Neural progenitor cell (in vitro differentiated cells): ENCODE results near the gene CNTNAP2. TPM values are rescaled to one million over a fixed set of nuclear protein-coding genes. Genes with fewer than 3 reads are reported as not detected.

Experiments
- DNase-seq: peaks from one replicate; pipeline ENCODE4 v3.0.0-alpha.2; 2016; ENCODE audit warnings: low spot score
- H2AFZ ChIP-seq: fragments of 200-600 bp; sonication (generic); replicated peaks from 2 replicates; pipeline ENCODE4 v1.6.1; 2016; ENCODE audit warnings: antibody characterized with exemption
- H3F3A ChIP-seq: fragments of 200-600 bp; sonication (generic); 2 replicates; pipeline ENCODE4 v1.6.1; 2016; ENCODE audit warnings: antibody characterized with exemption, low read depth
- H3K27ac ChIP-seq: fragments of 200-600 bp; sonication (generic); 2 replicates; pipeline ENCODE4 v1.5.1; 2016; ENCODE audit warnings: mild to moderate bottlenecking
- H3K27me3 ChIP-seq: fragments of 200-600 bp; sonication (generic); 2 replicates; pipeline ENCODE4 v1.6.1; 2016; ENCODE audit warnings: mild to moderate bottlenecking, moderate library complexity
- H3K36me3 ChIP-seq: fragments of 200-600 bp; sonication (generic); 2 replicates; pipeline ENCODE4 v1.5.1; 2016
- H3K4me1 ChIP-seq: fragments of 200-600 bp; sonication (generic); 2 replicates; pipeline ENCODE4 v1.6.1; 2016; ENCODE audit warnings: mixed run types
- H3K4me2 ChIP-seq: fragments of 200-600 bp; sonication (generic); 2 replicates; pipeline ENCODE4 v1.6.1; 2016
- H3K4me3 ChIP-seq: fragments of 200-600 bp; sonication (generic); 2 replicates; pipeline ENCODE4 v1.5.1; 2016
- H3K79me2 ChIP-seq: fragments of 200-600 bp; sonication (generic); 2 replicates; pipeline ENCODE4 v1.6.1; 2016; ENCODE audit warnings: low read depth
- H3K9ac ChIP-seq: fragments of 200-600 bp; sonication (generic); 2 replicates; pipeline ENCODE4 v1.6.1; 2016
- H3K9me3 ChIP-seq: fragments of 200-600 bp; sonication (generic); 2 replicates; pipeline ENCODE4 v1.5.1; 2016; ENCODE audit warnings: low read depth
- H4K20me1 ChIP-seq: fragments of 200-600 bp; sonication (generic); 2 replicates; pipeline ENCODE4 v1.6.1; 2016; ENCODE audit warnings: low read depth
- H3K27ac Mint-ChIP-seq: 3 replicates; pipeline ENCODE4 v1.8.0; 2021; ENCODE audit warnings: mixed read lengths
- H3K27me3 Mint-ChIP-seq: 2 replicates; pipeline ENCODE4 v1.8.0; 2022; ENCODE audit warnings: low read depth, mild to moderate bottlenecking, inconsistent platforms, moderate library complexity, mixed read lengths; ENCODE audit not compliant: insufficient read depth
- H3K36me3 Mint-ChIP-seq: 3 replicates; pipeline ENCODE4 v1.8.0; 2021; ENCODE audit warnings: mixed read lengths
- H3K4me1 Mint-ChIP-seq: 3 replicates; pipeline ENCODE4 v1.8.0; 2021; ENCODE audit warnings: mixed read lengths
- H3K4me3 Mint-ChIP-seq: 3 replicates; pipeline ENCODE4 v1.8.0; 2021; ENCODE audit warnings: mild to moderate bottlenecking, moderate library complexity, mixed read lengths
- H3K9me3 Mint-ChIP-seq: 3 replicates; pipeline ENCODE4 v1.8.0; 2020; ENCODE audit warnings: mixed read lengths
- CTCF ChIP-seq: fragments of 200-600 bp; sonication (generic); IDR thresholded peaks from 2 replicates; pipeline ENCODE4 v1.5.1; 2017; ENCODE audit warnings: antibody characterized with exemption, mild to moderate bottlenecking
- EZH2 ChIP-seq: fragments of 200-600 bp; sonication (generic); IDR thresholded peaks from 2 replicates; pipeline ENCODE4 v1.6.1; 2017; ENCODE audit warnings: antibody characterized with exemption, mild to moderate bottlenecking, moderate library complexity
- EZH2phosphoT487 ChIP-seq: fragments of 200-600 bp; sonication (generic); IDR thresholded peaks from 2 replicates; pipeline ENCODE4 v1.6.1; 2017; ENCODE audit warnings: antibody characterized with exemption
- total RNA-seq: library from RNA; depleted of rRNA; stranded (reverse); fragments of >200 nt; gene quantifications from 2 replicates; pipeline ENCODE4 v1.2.3, GENCODE V29; 2015; ENCODE audit warnings: low replicate concordance

The CNTNAP2 gene
- total RNA-seq, 1 donor from 2014 or later = 126 TPM

- H3K36me3 Mint-ChIP-seq = no peaks in the 10 kb centered on the region
- DNase-seq = no peak
- H3K4me2 ChIP-seq = no peak overlapping the region
- H2AFZ ChIP-seq = no peak overlapping the region
- no peaks in the 10 kb centered on the region for H3K36me3 ChIP-seq
- no peaks in the 10 kb centered on the region for H4K20me1 ChIP-seq
- peaks cover 6% of the 10 kb centered on the region for H3K4me1 ChIP-seq
- no peak overlapping the region for H3K27ac ChIP-seq
- no peaks in the 10 kb centered on the region for H3K27me3 ChIP-seq
- H3K9me3 Mint-ChIP-seq = no peaks in the 10 kb centered on the region
- H3K27me3 Mint-ChIP-seq = no peaks in the 10 kb centered on the region
- H3F3A ChIP-seq = no peaks in the 10 kb centered on the region
- H3K4me3 Mint-ChIP-seq = no peak overlapping the region
- no peaks in the 10 kb centered on the region for H3K9me3 ChIP-seq
- no peak overlapping the region for H3K27ac Mint-ChIP-seq
- no peak overlapping the region for H3K9ac ChIP-seq
- no peaks in the 10 kb centered on the region for H3K79me2 ChIP-seq
- H3K4me3 ChIP-seq = no peak overlapping the region
- TF ChIP-seq EZH2 (no peak), EZH2phosphoT487 (no peak), CTCF (no peak)
- H3K4me1 Mint-ChIP-seq = peaks cover 3% of the 10 kb centered on the region
Observed at GRCh38 chr7:146702898-146703297, 586.3 kb downstream of the CNTNAP2 start.

GRCh38 chr7:146709451-146710027, 592.9 kb downstream of the CNTNAP2 start:
- no peak overlapping the region for H3K27ac ChIP-seq
- no peak for TF ChIP-seq EZH2
- TF ChIP-seq EZH2phosphoT487 = no peak
- TF ChIP-seq CTCF = no peak
- H3K36me3 ChIP-seq = no peaks in the 10 kb centered on the region
- Mint-ChIP-seq H3K27me3 (no peaks in the 10 kb centered on the region), H3K4me3 (no peak overlapping the region), H3K27ac (no peak overlapping the region), H3K4me1 (no peaks in the 10 kb centered on the region), H3K36me3 (no peaks in the 10 kb centered on the region), H3K9me3 (no peaks in the 10 kb centered on the region)
- H3K4me3 ChIP-seq = no peak overlapping the region
- H3K9ac ChIP-seq = no peak overlapping the region
- H4K20me1 ChIP-seq = no peaks in the 10 kb centered on the region
- H3F3A ChIP-seq = no peaks in the 10 kb centered on the region
- no peak for DNase-seq
- H3K9me3 ChIP-seq = no peaks in the 10 kb centered on the region
- H2AFZ ChIP-seq = no peak overlapping the region
- no peaks in the 10 kb centered on the region for H3K4me1 ChIP-seq
- no peaks in the 10 kb centered on the region for H3K27me3 ChIP-seq
- no peak overlapping the region for H3K4me2 ChIP-seq
- H3K79me2 ChIP-seq = no peaks in the 10 kb centered on the region

GRCh38 chr7:146713205-146713604, 596.6 kb downstream of the CNTNAP2 start:
- H3K36me3 ChIP-seq = no peaks in the 10 kb centered on the region
- no peaks in the 10 kb centered on the region for H3K9me3 Mint-ChIP-seq

More at GRCh38 chr7:146713205-146713604, 596.6 kb downstream of the CNTNAP2 start:
- no peak overlapping the region for H3K9ac ChIP-seq
- H2AFZ ChIP-seq = no peak overlapping the region
- no peak for TF ChIP-seq EZH2
- no peak for TF ChIP-seq EZH2phosphoT487
- no peak for TF ChIP-seq CTCF
- no peaks in the 10 kb centered on the region for H3K4me1 Mint-ChIP-seq
- no peaks in the 10 kb centered on the region for H3K4me1 ChIP-seq
- no peak overlapping the region for H3K27ac ChIP-seq
- H3K27ac Mint-ChIP-seq = no peak overlapping the region
- no peaks in the 10 kb centered on the region for H4K20me1 ChIP-seq
- no peak overlapping the region for H3K4me3 ChIP-seq
- no peaks in the 10 kb centered on the region for H3K27me3 Mint-ChIP-seq
- no peak for DNase-seq
- no peak overlapping the region for H3K4me3 Mint-ChIP-seq
- H3K9me3 ChIP-seq = no peaks in the 10 kb centered on the region
- H3K79me2 ChIP-seq = no peaks in the 10 kb centered on the region
- H3F3A ChIP-seq = no peaks in the 10 kb centered on the region
- no peaks in the 10 kb centered on the region for H3K36me3 Mint-ChIP-seq
- H3K4me2 ChIP-seq = no peak overlapping the region
- H3K27me3 ChIP-seq = no peaks in the 10 kb centered on the region
